Measurements from ENCODE around the gene TBC1D3I. TPM values are rescaled to one million over a fixed set of nuclear protein-coding genes. Genes with fewer than 3 reads are reported as not detected.
A peak's percentile ranks its signal among the peaks of the same experiment; 100 is the strongest.
"Not testable (repeated sequence)": the region's sequence is repeated elsewhere in the genome, so short reads cannot be mapped to it uniquely, and the experiment has no call there.

TBC1D3I gene
- under 1 TPM; 0.16 to 0.52 TPM for total RNA-seq

GRCh38 chr17:36264470-36264869 is at the start of gene TBC1D3I:
Gene TBC1D3I (minus strand): TSS chr17:36264570. CDS start chr17:36262985, 1,585 bp downstream.
- not testable (repeated sequence) for DNase-seq (ENCODE audit: low spot score in 2 of 2); H3K27ac Mint-ChIP-seq; H3K9me3 Mint-ChIP-seq; ATAC-seq; H3K36me3 Mint-ChIP-seq

- not testable (repeated sequence) for H3K27ac Mint-ChIP-seq; DNase-seq (ENCODE audit: low spot score in 2 of 2); H3K9me3 Mint-ChIP-seq; H3K36me3 Mint-ChIP-seq
- ATAC-seq: peak in 1 of 2 donors; percentile 78
These were observed 30.8 kb upstream of the TBC1D3I start for GRCh38 chr17:36295161-36295560.

- H3K36me3 Mint-ChIP-seq; H3K9me3 Mint-ChIP-seq; DNase-seq (ENCODE audit: low spot score in 2 of 2); H3K27ac Mint-ChIP-seq; ATAC-seq: not testable (repeated sequence)
These were observed 25.7 kb upstream of the TBC1D3I start for GRCh38 chr17:36289965-36290612.

GRCh38 chr17:36284219-36284618 is 19.8 kb upstream of the TBC1D3I start:
- not testable (repeated sequence) for ATAC-seq; H3K9me3 Mint-ChIP-seq; DNase-seq (ENCODE audit: low spot score in 2 of 2); H3K27ac Mint-ChIP-seq; H3K36me3 Mint-ChIP-seq

- not testable (repeated sequence) for H3K36me3 Mint-ChIP-seq; DNase-seq (ENCODE audit: low spot score in 2 of 2); H3K27ac Mint-ChIP-seq; H3K9me3 Mint-ChIP-seq
- peak in 1 of 2 donors; percentile 49 for ATAC-seq
These were observed 18.9 kb upstream of the TBC1D3I start for GRCh38 chr17:36283256-36283655.

- not testable (repeated sequence) for H3K9me3 Mint-ChIP-seq; ATAC-seq; H3K27ac Mint-ChIP-seq; H3K36me3 Mint-ChIP-seq; DNase-seq (ENCODE audit: low spot score in 2 of 2)
These were observed 22.3 kb downstream of the TBC1D3I start for GRCh38 chr17:36242046-36242445.

GRCh38 chr17:36229644-36230043 is 34.7 kb downstream of the TBC1D3I start:
- peak in 1 of 2 donors; percentile 35 for DNase-seq (ENCODE audit: low spot score in 2 of 2)
- H3K36me3 Mint-ChIP-seq, H3K27ac Mint-ChIP-seq, ATAC-seq, H3K9me3 Mint-ChIP-seq: not testable (repeated sequence)

GRCh38 chr17:36222967-36223366 is 41.4 kb downstream of the TBC1D3I start:
- not testable (repeated sequence) for ATAC-seq; DNase-seq (ENCODE audit: low spot score in 2 of 2); H3K27ac Mint-ChIP-seq; H3K36me3 Mint-ChIP-seq
- peaks cover 3 to 10% of the 10 kb centered on the region in 2 donors for H3K9me3 Mint-ChIP-seq

- H3K9me3 Mint-ChIP-seq: peaks cover 3 to 14% of the 10 kb centered on the region in 2 donors
- ATAC-seq; H3K36me3 Mint-ChIP-seq; H3K27ac Mint-ChIP-seq; DNase-seq (ENCODE audit: low spot score in 2 of 2): not testable (repeated sequence)
These were observed 42.7 kb downstream of the TBC1D3I start for GRCh38 chr17:36221581-36222100.

- not testable (repeated sequence) for DNase-seq (ENCODE audit: low spot score in 2 of 2); ATAC-seq; H3K36me3 Mint-ChIP-seq; H3K27ac Mint-ChIP-seq
- peaks cover 3 to 14% of the 10 kb centered on the region in 2 donors for H3K9me3 Mint-ChIP-seq
These were observed 43.4 kb downstream of the TBC1D3I start for GRCh38 chr17:36220737-36221580.

GRCh38 chr17:36219556-36219955 is 44.8 kb downstream of the TBC1D3I start:
- not testable (repeated sequence) for ATAC-seq; H3K27ac Mint-ChIP-seq; H3K36me3 Mint-ChIP-seq; DNase-seq (ENCODE audit: low spot score in 2 of 2)
- peaks cover 3 to 14% of the 10 kb centered on the region in 2 donors for H3K9me3 Mint-ChIP-seq

GRCh38 chr17:36215406-36216308 is 48.7 kb downstream of the TBC1D3I start:
- DNase-seq (ENCODE audit: low spot score in 2 of 2); ATAC-seq; H3K36me3 Mint-ChIP-seq; H3K27ac Mint-ChIP-seq: not testable (repeated sequence)
- peaks cover 3 to 14% of the 10 kb centered on the region in 2 donors for H3K9me3 Mint-ChIP-seq

- peaks cover 3 to 14% of the 10 kb centered on the region in 2 donors for H3K9me3 Mint-ChIP-seq
- no peak overlapping the region for H3K27ac Mint-ChIP-seq
- ATAC-seq (no peak), DNase-seq (ENCODE audit: low spot score in 2 of 2) (no peak)
- no peaks in the 10 kb centered on the region for H3K36me3 Mint-ChIP-seq
These were observed 49.5 kb downstream of the TBC1D3I start for GRCh38 chr17:36214918-36215317.

GRCh38 chr17:36213695-36214094 is 50.7 kb downstream of the TBC1D3I start:
- ATAC-seq (no peak), DNase-seq (ENCODE audit: low spot score in 2 of 2) (no peak)
- H3K9me3 Mint-ChIP-seq: peaks cover 3 to 9% of the 10 kb centered on the region in 2 donors
- no peaks in the 10 kb centered on the region for H3K36me3 Mint-ChIP-seq
- H3K27ac Mint-ChIP-seq: no peak overlapping the region

- Mint-ChIP-seq H3K27ac (no peak overlapping the region), H3K9me3 (peaks cover 0 to 4% of the 10 kb centered on the region in 2 donors), H3K36me3 (no peaks in the 10 kb centered on the region)
- DNase-seq (ENCODE audit: low spot score in 2 of 2) (no peak), ATAC-seq (no peak)
These were observed 51.4 kb downstream of the TBC1D3I start for GRCh38 chr17:36212966-36213365.

- Mint-ChIP-seq H3K9me3 (no peaks in the 10 kb centered on the region), H3K27ac (no peak overlapping the region), H3K36me3 (no peaks in the 10 kb centered on the region)
- no peak for ATAC-seq
- no peak for DNase-seq (ENCODE audit: low spot score in 2 of 2)
These were observed 52.1 kb downstream of the TBC1D3I start for GRCh38 chr17:36212272-36212605.
